ENCODE results near the gene MRTFA.

DNA sequence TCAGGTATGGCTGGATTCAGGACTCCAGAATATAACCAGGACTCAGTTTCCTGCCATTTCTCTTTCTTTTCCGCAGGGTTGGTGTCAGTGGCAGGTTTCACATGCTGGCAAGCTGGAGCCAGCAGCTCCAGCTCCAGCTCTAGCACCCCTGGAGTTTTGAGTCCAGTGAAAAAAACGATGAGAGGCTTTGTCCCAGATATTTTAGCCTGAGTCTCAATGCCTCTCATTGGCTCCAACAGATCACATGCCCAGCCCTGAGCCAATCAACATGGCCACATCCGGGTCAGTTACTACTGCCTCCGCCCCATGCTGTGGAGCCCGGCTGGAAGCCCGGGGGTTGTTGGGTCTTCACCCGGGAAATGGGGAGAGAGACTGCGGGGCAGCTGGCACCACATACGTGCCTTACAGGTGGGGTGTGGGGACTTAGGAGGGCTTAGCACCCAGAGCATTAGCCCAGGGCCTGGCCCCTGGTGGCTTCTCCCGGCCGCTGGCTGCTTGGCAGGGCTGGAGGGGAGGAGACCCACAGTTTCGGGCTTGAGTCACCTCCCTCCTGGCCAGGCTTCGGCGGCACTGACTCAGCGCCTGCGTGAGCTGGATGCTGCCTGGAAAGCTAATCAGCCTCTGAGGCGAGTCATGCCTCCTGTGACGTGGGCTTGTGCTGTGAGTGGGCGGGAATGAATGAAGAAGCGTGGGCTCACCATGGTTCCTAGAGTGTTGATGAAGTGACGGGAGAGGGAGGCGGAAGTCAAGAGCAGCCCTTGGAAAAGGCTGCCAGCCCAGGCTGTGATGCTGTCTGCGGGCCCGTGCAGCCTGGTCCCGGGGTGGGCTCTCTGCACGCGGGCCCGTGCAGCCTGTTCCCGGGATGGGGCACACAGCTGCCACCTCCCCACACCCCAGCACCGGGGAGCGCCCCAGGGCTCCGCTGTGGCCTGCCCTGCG is 15.3 kb upstream of the MRTFA start:
- TF ChIP-seq CTCF (IDR thresholded peaks at IDR 0.05) = peak in 1 of 4 experiments; percentile 25
- no peak for TF ChIP-seq POLR2A (IDR thresholded peaks at IDR 0.05)
- peak; percentile 81 for TF ChIP-seq POLR2AphosphoS5 (IDR thresholded peaks at IDR 0.05)

Data from prostate gland (tissue), 2 donors.